Effector memory CD8-positive, alpha-beta T cell (primary cell): ENCODE data around the gene KITLG.

Experiments
- ATAC-seq: fragments of 150-1000 bp; cut with Tn5 transposase; replicated peaks from 2 replicates; pipeline ENCODE4 v1.10.0; 2021; ENCODE audit warnings: mild to moderate bottlenecking, moderate library complexity
- DNase-seq, 3 experiments: peaks; one replicate each; pipeline ENCODE4 v3.0.0; 2021
- H3K27ac Mint-ChIP-seq, 2 donors: one replicate each; pipeline ENCODE4 v1.8.0; 2022; ENCODE audit warnings: mild to moderate bottlenecking in 2 of 2, mixed read lengths in 2 of 2, moderate library complexity in 2 of 2
- H3K27me3 Mint-ChIP-seq, 2 donors: one replicate each; pipeline ENCODE4 v1.8.0; 2022; ENCODE audit warnings: mixed read lengths in 2 of 2
- H3K36me3 Mint-ChIP-seq: one replicate; pipeline ENCODE4 v1.8.0; 2022; ENCODE audit warnings: mild to moderate bottlenecking, moderate library complexity, mixed read lengths; ENCODE audit not compliant: insufficient read depth
- H3K4me1 Mint-ChIP-seq, 2 donors: one replicate each; pipeline ENCODE4 v1.8.0; 2022; ENCODE audit warnings: low read depth in 2 of 2, mixed read lengths in 2 of 2
- H3K4me3 Mint-ChIP-seq, 2 donors: one replicate each; pipeline ENCODE4 v1.8.0; 2022; ENCODE audit warnings: mild to moderate bottlenecking in 2 of 2, mixed read lengths in 2 of 2, moderate library complexity in 2 of 2
- H3K9me3 Mint-ChIP-seq, 2 donors: one replicate each; pipeline ENCODE4 v1.8.0; 2022; ENCODE audit warnings: mixed read lengths in 2 of 2

Gene KITLG

DNA sequence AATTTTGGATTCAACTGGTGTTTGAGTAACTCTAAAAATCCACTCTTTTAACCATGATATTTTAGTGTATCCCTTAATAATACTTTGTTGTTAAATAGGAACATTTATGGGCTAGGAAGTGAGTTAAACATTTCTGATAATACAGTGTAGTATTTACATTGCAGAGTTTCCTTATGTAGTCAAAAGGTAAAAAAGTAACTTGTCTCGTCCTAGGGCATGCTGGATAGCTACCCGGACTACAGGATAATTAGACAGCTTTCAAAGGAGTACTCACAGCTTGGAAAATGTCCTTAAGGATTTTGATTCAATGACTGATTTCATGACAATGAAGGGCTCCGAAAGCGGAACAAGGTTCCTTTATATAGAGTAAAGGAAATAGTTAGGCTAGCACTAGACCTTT is 14.5 kb upstream of the KITLG start:
- DNase-seq = no peak
- H3K4me1 Mint-ChIP-seq = no peaks in the 10 kb centered on the region
- no peaks in the 10 kb centered on the region for H3K36me3 Mint-ChIP-seq
- no peaks in the 10 kb centered on the region for H3K27me3 Mint-ChIP-seq
- peaks cover 0 to 2% of the 10 kb centered on the region in 2 donors for H3K9me3 Mint-ChIP-seq
- H3K27ac Mint-ChIP-seq = no peak overlapping the region
- ATAC-seq = no peak
- H3K4me3 Mint-ChIP-seq = no peak overlapping the region

DNA sequence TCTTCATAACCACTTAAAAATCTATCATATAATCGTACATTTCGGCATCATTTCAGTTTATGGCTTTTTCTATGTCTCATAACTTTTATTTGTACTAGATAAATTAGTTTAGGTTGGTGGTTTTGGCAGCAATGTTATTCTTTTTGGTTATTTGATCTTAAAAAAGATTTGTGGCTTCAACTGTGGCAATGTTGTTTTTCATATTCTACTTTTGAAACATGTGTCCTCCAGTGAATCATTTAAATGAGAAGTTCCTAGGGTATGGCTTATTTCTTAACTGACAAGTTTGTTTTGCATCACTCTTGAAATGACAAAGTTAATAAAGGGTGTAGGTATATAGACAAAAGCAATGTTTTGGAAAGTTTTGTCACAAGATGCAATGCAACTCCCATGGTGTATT is 11.1 kb upstream of the KITLG start:
- H3K4me3 Mint-ChIP-seq = no peak overlapping the region
- no peaks in the 10 kb centered on the region for H3K27me3 Mint-ChIP-seq
- no peaks in the 10 kb centered on the region for H3K36me3 Mint-ChIP-seq
- H3K27ac Mint-ChIP-seq = no peak overlapping the region
- peaks cover 6 to 8% of the 10 kb centered on the region in 2 donors for H3K9me3 Mint-ChIP-seq
- H3K4me1 Mint-ChIP-seq = no peaks in the 10 kb centered on the region
- ATAC-seq (no peak), DNase-seq (no peak)

DNA sequence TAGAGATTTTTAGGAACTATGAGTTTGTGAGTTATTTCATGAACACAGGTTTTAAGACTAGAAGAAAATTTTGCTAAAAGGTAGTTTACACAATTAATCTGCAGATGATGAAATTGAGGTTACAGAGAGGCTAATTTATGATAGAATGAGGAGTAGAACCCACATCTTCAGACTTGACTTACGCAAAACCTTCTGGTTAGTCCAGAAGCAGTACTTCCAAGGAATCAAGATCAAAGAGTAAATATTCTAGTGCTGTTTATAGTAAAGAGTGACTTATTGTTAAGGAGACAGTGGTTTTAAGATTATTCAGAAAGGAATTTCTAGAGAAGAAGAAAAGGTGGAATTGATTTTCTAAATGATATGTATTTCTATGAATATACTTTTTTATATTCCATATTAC is 10.6 kb upstream of the KITLG start:
- Mint-ChIP-seq H3K4me1 (no peaks in the 10 kb centered on the region), H3K27me3 (no peaks in the 10 kb centered on the region), H3K4me3 (no peak overlapping the region), H3K36me3 (no peaks in the 10 kb centered on the region), H3K27ac (no peak overlapping the region), H3K9me3 (peaks cover 6 to 8% of the 10 kb centered on the region in 2 donors)
- ATAC-seq = no peak
- DNase-seq = no peak

DNA sequence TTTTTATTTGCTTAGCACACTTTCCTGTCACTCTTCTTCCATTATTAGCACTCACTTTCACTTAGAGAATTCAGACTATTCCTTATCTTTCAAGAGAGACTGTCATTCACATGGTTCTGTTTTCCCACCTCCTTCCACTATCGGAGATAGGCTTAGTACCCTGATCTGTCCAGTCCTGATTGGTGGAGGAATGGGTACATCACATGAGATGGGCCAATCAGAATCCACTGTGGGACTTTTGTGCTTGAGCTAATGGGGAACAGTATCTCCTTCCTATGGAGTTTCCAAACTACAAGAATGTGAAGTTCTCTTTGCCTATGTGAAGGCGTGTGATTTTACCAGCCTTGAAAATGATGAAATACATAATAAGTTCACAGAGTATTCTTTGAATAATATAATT is 4.8 kb upstream of the KITLG start:
- H3K4me1 Mint-ChIP-seq = peaks cover 4% of the 10 kb centered on the region in 2 donors
- no peaks in the 10 kb centered on the region for H3K36me3 Mint-ChIP-seq
- no peak for ATAC-seq
- H3K9me3 Mint-ChIP-seq = peaks cover 4 to 8% of the 10 kb centered on the region in 2 donors
- peaks cover 2 to 6% of the 10 kb centered on the region in 2 donors for H3K27me3 Mint-ChIP-seq
- H3K27ac Mint-ChIP-seq = no peak overlapping the region
- no peak for DNase-seq
- no peak overlapping the region for H3K4me3 Mint-ChIP-seq

DNA sequence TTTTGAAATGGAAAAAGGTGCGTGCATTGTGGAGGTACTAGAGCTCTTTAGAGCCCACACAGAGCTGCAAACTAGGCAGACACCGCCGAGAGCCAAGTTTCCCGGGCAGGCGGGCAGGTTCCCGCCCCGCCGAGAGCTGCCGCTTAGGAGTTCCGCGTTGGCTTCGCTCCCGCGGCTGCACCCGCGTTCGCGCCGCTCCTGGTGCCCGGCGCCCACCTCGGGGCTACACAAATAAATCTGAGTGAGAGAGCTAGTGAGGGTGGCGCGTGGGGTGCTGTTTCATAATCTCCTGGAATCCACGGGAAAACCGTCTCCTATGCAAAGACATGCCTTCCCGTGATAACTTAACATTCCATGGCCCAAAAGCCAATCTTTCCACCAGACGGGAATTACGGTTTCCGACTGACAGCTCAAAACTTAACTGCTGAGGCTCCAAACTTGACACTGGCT is 645 bp downstream of the KITLG start:
- H3K36me3 Mint-ChIP-seq = no peaks in the 10 kb centered on the region
- H3K27me3 Mint-ChIP-seq = peaks cover 15 to 27% of the 10 kb centered on the region in 2 donors
- no peak for DNase-seq
- peaks cover 0 to 2% of the 10 kb centered on the region in 2 donors for H3K9me3 Mint-ChIP-seq
- H3K27ac Mint-ChIP-seq = no peak overlapping the region
- ATAC-seq = no peak
- peak overlapping the region in 1 of 2 donors; percentile 61 for H3K4me3 Mint-ChIP-seq
- peaks cover 6% of the 10 kb centered on the region in 2 donors for H3K4me1 Mint-ChIP-seq

DNA sequence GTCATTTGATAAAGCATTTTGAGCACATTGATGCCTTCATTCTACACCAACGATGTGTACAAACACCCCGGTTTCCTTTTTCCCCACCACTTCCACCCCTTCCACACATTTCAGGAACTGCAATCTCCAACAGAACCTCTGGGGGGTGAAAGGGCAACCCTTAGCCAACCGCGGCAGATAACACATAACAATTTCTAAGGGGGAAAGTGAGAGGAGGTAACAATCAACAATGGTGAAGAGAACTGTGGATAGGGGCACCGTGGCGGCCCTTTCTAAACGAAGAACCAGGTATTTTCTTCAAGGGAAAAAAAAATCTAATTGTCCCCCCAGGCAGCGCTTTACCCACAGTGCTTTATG is 1.1 kb downstream of the KITLG start:
- ATAC-seq = no peak

DNA sequence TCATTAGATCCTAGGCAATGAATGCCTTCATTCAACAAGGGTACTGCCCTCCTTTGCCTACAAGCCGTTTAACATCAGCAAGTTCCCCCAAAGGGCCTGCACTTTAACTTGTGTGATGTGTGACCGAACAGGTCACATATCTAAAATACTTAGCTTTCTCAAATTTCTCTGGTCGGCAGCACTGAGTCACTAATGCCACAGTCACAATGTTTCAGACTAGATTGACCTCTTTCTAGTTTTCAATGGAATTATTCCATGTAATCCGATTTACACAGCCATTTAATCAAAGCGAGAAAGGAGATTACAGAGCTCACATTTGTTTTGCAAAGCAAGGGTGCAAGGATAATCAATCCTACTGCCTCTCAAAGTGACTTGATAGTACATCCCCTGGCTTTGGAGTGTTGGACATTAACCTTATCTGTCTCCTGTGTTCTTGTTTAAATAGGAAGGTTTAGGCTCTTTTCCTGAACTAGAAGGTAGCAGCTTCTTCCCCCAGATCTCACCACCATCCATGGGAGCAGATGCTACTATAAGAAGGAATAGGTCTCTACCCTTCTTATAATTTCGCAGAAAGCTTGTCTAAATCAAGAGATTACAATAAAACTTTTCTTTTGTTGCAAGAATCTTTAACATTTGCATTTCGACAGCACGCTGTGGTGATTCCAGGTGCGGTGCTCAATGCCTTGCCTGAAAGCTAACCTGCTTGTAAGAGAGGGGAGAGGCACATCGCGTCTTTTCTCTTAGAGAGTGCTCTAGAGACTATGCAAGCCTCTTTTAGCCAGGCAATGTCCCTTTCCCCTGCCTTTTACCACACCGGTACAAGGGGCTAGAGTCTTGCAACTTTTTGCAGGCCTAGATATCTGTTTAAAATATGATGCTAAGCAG is 1.8 kb downstream of the KITLG start:
- Mint-ChIP-seq H3K4me3 (no peak overlapping the region), H3K27me3 (peaks cover 15 to 27% of the 10 kb centered on the region in 2 donors), H3K4me1 (peaks cover 6% of the 10 kb centered on the region in 2 donors), H3K27ac (no peak overlapping the region), H3K36me3 (no peaks in the 10 kb centered on the region), H3K9me3 (peaks cover 0 to 2% of the 10 kb centered on the region in 2 donors)
- no peak for ATAC-seq
- DNase-seq = no peak

More for the DNA sequence above, 1.1 kb downstream of the KITLG start:
- DNase-seq = no peak
- no peak overlapping the region for H3K27ac Mint-ChIP-seq
- H3K9me3 Mint-ChIP-seq = peaks cover 0 to 2% of the 10 kb centered on the region in 2 donors
- H3K36me3 Mint-ChIP-seq = no peaks in the 10 kb centered on the region
- no peak overlapping the region for H3K4me3 Mint-ChIP-seq
- H3K4me1 Mint-ChIP-seq = peaks cover 6% of the 10 kb centered on the region in 2 donors
- peaks cover 15 to 27% of the 10 kb centered on the region in 2 donors for H3K27me3 Mint-ChIP-seq

DNA sequence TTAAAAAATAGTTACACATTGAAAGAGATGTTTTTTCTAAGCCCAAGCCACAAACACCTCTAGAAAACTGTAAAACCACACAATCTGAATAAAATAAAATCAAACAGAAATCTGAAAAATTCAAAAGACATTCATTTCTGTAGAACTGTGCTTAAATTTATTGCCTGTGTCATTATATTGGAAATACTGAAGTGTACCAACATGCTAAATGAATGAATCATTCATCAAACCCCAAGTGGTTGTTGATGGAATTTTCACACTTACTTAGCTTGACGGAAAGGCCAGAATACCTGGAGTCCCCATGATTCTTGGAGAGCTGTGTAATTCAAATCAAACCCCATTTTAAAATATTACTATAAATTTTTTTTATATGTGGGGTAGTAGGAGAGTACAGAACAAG is 2.7 kb downstream of the KITLG start:
- Mint-ChIP-seq H3K4me1 (peaks cover 6% of the 10 kb centered on the region in 2 donors), H3K4me3 (no peak overlapping the region), H3K27me3 (peaks cover 15 to 27% of the 10 kb centered on the region in 2 donors), H3K36me3 (no peaks in the 10 kb centered on the region), H3K9me3 (peaks cover 0 to 2% of the 10 kb centered on the region in 2 donors), H3K27ac (no peak overlapping the region)
- DNase-seq (no peak), ATAC-seq (no peak)

DNA sequence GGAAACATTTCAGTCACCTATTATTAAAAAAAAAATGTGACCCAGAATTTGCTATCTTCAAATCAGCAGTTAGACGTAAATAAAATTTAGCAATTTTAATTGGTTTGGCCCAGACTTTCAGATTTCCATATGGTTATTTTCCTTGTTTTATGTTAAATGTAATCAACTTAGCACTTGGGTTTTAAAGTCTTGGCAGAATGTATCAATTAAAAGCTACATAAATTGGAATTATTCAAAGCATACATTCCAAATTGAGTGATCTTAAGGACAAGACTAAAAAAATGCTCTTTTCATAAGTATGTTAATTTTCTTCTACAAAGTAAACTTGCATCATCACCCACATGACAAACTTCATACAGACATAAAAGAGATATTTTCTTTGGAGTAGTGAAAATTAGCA is 3.4 kb downstream of the KITLG start:
- ATAC-seq = no peak
- Mint-ChIP-seq H3K27me3 (peaks cover 15 to 27% of the 10 kb centered on the region in 2 donors), H3K4me1 (peaks cover 6% of the 10 kb centered on the region in 2 donors), H3K4me3 (no peak overlapping the region), H3K9me3 (peaks cover 0 to 2% of the 10 kb centered on the region in 2 donors), H3K36me3 (no peaks in the 10 kb centered on the region), H3K27ac (no peak overlapping the region)
- no peak for DNase-seq

DNA sequence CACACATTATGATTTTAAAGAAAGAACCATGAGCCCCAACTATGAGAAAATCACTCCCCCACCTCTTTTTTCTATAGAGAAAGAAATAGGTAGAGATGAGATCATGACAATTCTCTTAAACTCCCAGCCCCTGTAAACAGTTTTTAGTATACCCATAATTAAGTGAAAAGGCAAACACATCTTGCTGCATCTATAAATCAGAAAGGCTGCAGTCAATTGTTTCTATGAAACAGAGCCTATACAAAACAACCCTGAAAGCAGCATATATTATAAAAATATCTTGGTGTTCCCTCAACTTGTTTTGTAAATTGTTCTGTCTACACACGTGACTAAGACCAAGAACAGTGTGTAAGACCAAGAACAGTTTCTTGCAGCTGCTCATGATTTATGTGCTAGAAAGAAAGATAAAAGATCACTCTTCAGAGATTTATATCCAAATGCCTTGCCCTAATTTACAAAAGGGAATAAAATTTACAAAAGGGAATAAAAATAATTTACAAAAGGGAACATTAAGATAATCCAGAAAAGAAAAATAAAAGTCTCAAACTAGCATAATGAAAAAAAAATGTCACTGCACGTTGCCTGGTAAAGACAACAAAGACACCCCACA is 4.8 kb downstream of the KITLG start:
- Mint-ChIP-seq H3K4me1 (peaks cover 6% of the 10 kb centered on the region in 2 donors), H3K27me3 (peaks cover 15 to 25% of the 10 kb centered on the region in 2 donors), H3K27ac (no peak overlapping the region), H3K36me3 (no peaks in the 10 kb centered on the region), H3K4me3 (no peak overlapping the region), H3K9me3 (peaks cover 0 to 2% of the 10 kb centered on the region in 2 donors)
- ATAC-seq (no peak), DNase-seq (no peak)

DNA sequence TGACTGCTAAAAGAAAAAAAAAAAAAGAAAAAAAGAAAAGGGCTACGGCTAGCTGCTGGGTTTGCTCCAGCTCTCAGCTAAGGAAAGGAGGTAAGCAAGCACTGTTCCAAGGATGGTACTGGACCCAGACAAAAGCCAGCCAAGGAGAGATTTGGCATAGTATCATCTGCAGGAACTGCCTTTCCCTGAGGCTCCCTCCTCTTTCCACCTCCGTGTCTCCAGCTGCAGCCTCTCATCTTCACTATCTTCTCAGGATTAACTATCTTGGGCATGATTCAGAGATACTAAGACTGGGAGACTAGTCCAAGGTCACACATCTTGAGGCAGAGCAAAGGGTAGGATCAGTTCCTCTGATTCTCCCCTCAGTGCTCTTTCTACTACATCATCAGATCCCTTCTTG is 6.0 kb downstream of the KITLG start:
- H3K27ac Mint-ChIP-seq = no peak overlapping the region
- no peak for DNase-seq
- no peak for ATAC-seq
- no peak overlapping the region for H3K4me3 Mint-ChIP-seq
- H3K4me1 Mint-ChIP-seq = no peaks in the 10 kb centered on the region
- no peaks in the 10 kb centered on the region for H3K36me3 Mint-ChIP-seq
- no peaks in the 10 kb centered on the region for H3K9me3 Mint-ChIP-seq
- peaks cover 5 to 13% of the 10 kb centered on the region in 2 donors for H3K27me3 Mint-ChIP-seq

DNA sequence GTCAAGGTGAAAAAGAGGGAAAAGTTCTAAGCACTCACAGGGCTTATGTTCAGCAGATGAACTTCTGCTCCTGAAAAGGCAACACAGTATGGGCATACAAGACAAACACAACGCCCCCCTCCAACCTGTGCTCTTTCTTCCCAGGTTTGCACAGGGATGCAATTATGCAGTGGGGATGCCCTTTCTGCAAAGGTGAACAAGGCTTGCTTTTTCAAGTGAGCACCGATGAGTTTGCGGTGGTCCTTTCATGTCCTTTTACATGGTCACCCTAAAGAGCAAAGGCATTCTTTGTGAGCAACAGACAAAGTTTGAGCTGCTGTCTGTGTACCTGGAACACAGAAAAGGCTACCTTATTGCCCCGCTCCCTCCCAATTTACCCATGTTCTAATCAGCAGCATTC is 6.7 kb downstream of the KITLG start:
- peaks cover 0 to 6% of the 10 kb centered on the region in 2 donors for H3K27me3 Mint-ChIP-seq
- H3K27ac Mint-ChIP-seq = no peak overlapping the region
- DNase-seq (no peak), ATAC-seq (no peak)
- H3K4me1 Mint-ChIP-seq = no peaks in the 10 kb centered on the region
- H3K4me3 Mint-ChIP-seq = no peak overlapping the region
- no peaks in the 10 kb centered on the region for H3K9me3 Mint-ChIP-seq
- H3K36me3 Mint-ChIP-seq = no peaks in the 10 kb centered on the region

DNA sequence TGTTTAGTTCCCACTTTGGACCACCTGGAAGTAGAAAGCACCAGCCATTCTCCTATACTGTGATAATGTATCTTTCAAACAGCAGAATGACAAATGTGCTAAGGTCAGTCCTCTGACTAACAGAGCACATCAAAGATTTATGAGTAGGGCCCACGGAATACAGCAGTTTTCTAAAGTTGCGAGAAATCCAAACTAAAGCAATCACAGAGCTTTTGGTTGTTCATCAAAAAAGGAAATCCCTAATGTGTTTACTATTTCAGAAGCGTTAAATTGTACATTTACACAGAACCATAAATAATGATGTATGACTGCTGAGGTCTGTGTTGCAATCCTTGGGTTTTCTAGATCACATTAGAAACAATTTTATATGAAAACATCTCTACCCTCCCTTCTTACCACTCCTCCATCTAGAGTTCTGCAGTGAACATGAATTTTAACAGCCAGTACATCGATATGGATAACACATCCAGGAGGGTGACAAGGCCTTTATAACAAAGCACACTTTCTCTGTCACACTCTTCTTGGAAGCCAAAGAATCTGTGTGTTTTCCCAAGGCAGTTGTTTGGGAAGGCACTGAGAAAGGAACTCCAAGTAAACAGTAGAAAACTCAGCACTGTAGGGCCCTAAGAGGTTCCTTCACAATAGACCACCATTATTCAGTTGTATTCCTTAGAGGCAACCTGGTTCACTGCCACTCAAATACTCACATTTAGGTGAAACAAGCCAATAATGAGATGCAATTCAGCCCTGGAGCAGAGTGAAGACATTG is 7.3 kb downstream of the KITLG start:
- H3K27me3 Mint-ChIP-seq = no peaks in the 10 kb centered on the region
- H3K27ac Mint-ChIP-seq = no peak overlapping the region
- ATAC-seq (no peak), DNase-seq (no peak)
- H3K4me3 Mint-ChIP-seq = no peak overlapping the region
- no peaks in the 10 kb centered on the region for H3K36me3 Mint-ChIP-seq
- H3K9me3 Mint-ChIP-seq = no peaks in the 10 kb centered on the region
- H3K4me1 Mint-ChIP-seq = no peaks in the 10 kb centered on the region
